ENCODE measurements around the gene NOP9.

Gene NOP9

DNA sequence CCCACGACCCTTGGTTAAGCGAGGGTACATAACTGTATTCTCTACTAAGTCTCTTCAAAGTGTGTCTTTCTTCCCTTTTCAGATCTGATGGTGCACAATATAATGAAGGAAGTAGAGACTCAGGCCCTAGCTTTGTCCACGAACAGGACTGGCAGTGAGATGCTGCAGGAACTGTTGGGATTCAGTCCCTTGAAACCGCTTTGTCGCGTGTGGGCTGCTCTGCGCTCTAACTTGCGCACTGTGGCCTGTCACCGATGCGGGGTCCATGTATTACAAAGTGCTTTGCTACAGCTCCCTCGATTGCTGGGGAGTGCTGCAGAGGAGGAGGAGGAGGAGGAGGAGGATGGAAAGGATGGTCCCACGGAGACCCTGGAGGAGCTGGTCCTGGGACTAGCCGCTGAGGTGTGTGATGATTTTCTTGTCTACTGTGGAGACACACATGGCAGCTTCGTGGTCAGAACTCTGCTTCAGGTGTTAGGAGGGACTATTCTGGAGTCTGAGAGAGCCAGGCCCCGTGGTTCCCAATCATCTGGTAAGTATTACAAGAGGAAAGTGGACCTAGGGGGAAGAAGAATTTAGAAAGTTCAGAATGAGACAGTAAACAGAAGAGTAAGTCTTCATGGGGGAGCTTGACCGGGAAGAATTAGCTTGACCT, 803 bp downstream of the NOP9 start:
- DNase-seq (ENCODE audit: insufficient read length, low spot score), result no peak
- TF ChIP-seq, protein P1, sequence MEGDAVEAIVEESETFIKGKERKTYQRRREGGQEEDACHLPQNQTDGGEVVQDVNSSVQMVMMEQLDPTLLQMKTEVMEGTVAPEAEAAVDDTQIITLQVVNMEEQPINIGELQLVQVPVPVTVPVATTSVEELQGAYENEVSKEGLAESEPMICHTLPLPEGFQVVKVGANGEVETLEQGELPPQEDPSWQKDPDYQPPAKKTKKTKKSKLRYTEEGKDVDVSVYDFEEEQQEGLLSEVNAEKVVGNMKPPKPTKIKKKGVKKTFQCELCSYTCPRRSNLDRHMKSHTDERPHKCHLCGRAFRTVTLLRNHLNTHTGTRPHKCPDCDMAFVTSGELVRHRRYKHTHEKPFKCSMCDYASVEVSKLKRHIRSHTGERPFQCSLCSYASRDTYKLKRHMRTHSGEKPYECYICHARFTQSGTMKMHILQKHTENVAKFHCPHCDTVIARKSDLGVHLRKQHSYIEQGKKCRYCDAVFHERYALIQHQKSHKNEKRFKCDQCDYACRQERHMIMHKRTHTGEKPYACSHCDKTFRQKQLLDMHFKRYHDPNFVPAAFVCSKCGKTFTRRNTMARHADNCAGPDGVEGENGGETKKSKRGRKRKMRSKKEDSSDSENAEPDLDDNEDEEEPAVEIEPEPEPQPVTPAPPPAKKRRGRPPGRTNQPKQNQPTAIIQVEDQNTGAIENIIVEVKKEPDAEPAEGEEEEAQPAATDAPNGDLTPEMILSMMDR (IDR thresholded peaks at IDR 0.05; ENCODE audit: insufficient read depth, missing control alignments), result no peak
- FAIRE-seq, result no peak

DNA sequence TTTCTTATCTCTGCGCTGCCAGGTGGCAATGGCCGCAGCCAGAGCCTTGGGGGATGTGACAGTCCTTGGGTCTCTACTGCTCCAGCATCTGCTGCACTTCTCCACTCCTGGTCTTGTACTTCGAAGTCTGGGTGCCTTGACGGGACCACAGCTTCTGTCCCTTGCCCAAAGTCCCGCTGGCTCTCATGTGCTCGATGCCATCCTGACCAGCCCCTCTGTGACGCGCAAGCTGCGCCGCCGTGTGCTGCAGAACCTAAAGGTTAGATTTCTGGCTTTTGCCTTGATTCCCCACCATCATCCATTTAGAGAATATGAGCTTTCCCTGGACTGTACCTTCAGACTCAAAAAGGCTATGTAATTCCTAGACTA, 4.4 kb downstream of the NOP9 start:
- no peak for FAIRE-seq

DNA sequence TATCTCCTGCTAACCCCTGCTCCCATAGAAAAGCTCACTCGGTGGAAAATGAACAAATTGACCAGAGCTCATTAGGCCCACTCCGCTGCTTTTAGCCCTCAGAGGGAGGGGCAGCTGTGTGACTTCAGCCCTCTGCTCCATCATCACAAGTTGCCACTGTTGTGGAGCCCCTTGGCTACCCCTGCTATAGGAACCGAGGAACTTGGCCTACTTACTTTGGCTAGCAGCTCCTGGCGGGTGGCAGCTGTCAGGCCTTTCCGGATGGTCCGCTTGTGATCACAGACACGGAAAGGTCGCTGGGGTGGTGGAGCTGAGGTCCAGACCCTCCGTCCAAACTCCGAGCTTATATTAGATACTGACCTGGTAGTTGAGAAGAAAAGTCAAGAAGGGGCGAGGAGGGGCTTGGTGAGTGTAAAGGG, 7.5 kb downstream of the NOP9 start:
- DNase-seq (ENCODE audit: insufficient read length, low spot score) (no peak), FAIRE-seq (no peak)
- TF ChIP-seq, protein P1 (IDR thresholded peaks at IDR 0.05; ENCODE audit: insufficient read depth, missing control alignments), result no peak

More for the DNA sequence above, 4.4 kb downstream of the NOP9 start:
- TF ChIP-seq, protein P1 (IDR thresholded peaks at IDR 0.05; ENCODE audit: insufficient read depth, missing control alignments), result no peak
- no peak for DNase-seq (ENCODE audit: insufficient read length, low spot score)

DNA sequence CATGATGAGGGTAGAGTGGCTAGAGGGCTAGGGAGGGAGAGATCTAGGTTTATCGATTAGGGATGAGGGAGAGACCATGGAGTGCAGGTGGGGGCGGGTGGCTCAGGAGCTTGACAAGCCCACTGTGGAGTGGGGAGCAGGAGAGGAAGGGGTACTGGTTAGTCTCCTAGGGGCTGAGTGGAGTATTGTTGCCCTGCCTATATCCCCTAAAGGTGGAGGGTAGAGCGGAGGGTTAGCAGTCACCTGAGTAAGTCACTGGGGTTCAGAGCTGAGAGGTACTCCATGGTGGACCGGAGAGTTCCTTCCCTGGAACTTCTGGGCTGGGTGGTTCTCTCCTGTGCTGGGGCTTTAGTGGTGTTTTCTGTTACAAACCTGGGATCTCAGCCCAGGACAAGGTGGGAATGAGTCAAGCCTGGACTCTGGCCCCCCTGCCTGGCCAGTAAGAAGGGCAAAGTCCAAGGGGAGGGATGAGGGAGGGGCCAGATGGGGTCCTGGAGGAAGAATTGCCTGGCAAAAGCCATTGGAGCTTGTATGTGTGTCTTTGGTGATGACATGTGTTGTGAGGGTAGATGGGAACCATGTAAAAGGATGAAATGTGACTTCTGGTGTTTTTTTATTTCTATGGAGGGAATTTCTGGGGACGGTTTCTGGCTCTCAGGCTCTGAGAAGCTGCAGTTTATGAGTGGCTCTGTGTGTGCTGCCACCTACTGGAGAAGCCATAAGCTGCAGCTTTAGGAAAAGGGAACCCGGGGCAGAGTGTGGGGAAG, 8.1 kb downstream of the NOP9 start, which contains the start of gene CIDEB:
Gene CIDEB, minus strand, starts transcription at position 403 of the 767 bp plus-strand sequence. Its CDS starts 119 bp downstream, at position 284.
- TF ChIP-seq, protein P1 (IDR thresholded peaks at IDR 0.05; ENCODE audit: insufficient read depth, missing control alignments), result peak; percentile 80
- FAIRE-seq (no peak), DNase-seq (ENCODE audit: insufficient read length, low spot score) (peak; percentile 69)

DNA sequence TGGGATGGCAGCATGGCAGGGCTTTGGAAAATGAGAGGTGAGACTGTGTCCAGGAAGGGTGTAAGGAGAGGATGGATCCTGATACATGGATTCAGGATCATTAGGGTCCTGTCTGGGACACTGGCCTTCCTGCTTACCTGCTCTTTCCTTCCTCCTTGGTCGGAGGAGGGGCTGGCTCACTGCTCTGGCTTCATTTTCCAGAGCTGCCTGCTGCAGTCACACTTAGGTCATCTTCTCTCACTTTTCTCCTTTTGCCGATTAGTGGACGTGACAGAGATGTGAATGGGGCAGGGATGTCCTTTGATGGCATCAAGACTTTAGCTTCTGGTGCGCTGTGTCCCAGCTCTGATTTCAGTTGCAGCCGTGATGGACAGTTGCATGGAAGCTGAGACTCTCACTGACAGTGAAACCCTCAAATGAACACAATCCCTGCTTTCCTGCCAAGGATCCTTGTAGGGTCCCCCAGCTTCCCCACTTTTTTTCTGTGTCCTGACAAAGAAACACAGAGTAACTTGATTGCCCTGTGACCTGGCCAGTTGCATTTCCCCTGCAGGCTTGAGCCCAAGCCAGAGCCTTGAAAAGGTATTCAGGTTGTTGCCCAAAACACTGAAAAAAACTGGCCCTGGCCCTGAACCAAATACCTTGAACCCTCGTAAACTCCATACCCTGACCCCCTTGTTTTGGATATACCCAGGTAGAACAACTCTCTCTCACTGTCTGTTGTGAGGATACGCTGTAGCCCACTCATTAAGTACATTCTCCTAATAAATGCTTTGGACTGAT, 8.9 kb downstream of the NOP9 start:
- TF ChIP-seq, protein P1 (IDR thresholded peaks at IDR 0.05; ENCODE audit: insufficient read depth, missing control alignments), result no peak
- no peak for FAIRE-seq

DNA sequence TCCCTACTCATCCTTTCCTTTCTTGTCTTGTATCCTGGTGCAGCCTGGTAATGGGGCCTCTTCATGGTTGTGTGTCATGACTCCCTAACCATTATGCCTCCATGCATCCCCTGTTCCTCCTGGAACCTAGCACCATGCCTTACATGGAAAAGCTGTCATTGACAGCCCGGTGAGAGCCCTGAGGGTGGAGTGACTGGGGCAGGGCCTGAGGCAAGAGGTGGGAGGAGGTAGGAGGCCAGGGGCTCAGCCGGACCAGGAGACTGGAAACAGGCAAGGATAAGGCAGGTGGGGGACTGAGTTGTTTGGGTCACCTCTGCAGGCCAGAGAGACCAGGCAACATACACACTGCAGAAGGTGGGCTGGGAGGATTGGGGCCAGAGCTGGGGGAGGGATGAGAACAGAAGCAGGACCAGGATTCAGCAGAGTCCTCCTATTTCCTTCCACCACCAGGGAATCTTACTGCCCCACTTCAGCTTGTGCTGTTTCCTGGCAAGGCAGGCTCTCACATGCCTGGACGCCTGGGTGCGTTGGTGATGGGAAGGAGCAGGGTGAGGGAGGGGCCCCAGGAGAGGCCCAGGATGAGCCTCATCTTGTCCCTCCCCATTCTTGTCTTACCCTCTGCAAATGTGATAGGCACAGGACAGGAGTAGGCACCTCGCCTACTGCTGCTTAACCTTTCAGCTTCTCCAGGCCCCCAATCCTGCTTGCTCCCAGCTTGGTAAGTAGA, 10.1 kb downstream of the NOP9 start, which contains the start of gene LTB4R2:
Gene LTB4R2, plus strand, starts transcription at position 603 of the 727 bp plus-strand sequence. CDS start 525 bp downstream, outside the sequence.
- no peak for DNase-seq (ENCODE audit: insufficient read length, low spot score)
- FAIRE-seq, result no peak
- TF ChIP-seq, protein P1 (IDR thresholded peaks at IDR 0.05; ENCODE audit: insufficient read depth, missing control alignments), result no peak

More for the DNA sequence above, 8.9 kb downstream of the NOP9 start:
- DNase-seq (ENCODE audit: insufficient read length, low spot score), result no peak

Measured in D721Med (cell line).